SK-N-MC (cell line): Measurements from ENCODE around the gene RFLNA.

Experiments used
- DNase-seq: peaks from one replicate; pipeline ENCODE4 v3.0.0-alpha.2; 2011; ENCODE audit warnings: low read depth, low spot score
- H3K27ac ChIP-seq: fragments of 200-600 bp; sonication (generic); 2 replicates; pipeline ENCODE4 v1.5.1; 2016; ENCODE audit warnings: mixed run types
- H3K36me3 ChIP-seq: fragments of 200-600 bp; sonication (generic); 2 replicates; pipeline ENCODE4 v1.6.1; 2017; ENCODE audit warnings: antibody characterized with exemption, low read length, mixed read lengths; ENCODE audit not compliant: insufficient read depth
- H3K4me3 ChIP-seq: fragments of 200-600 bp; sonication (generic); 2 replicates; pipeline ENCODE4 v1.5.1; 2016
- H3K9ac ChIP-seq: fragments of 200-600 bp; sonication (generic); 2 replicates; pipeline ENCODE4 v1.8.0; 2017; ENCODE audit warnings: mixed run types, mixed read lengths; ENCODE audit not compliant: insufficient read length
- H3K9me3 ChIP-seq: fragments of 200-600 bp; sonication (generic); 2 replicates; pipeline ENCODE4 v1.6.1; 2017; ENCODE audit warnings: low read depth, mild to moderate bottlenecking, antibody characterized with exemption, low read length, moderate library complexity, mixed read lengths
- EZH2 ChIP-seq: fragments of 200-600 bp; sonication (generic); IDR thresholded peaks from one replicate; pipeline ENCODE4 v1.6.1; 2017; ENCODE audit warnings: antibody characterized with exemption
- FOXP2 ChIP-seq: optimal IDR thresholded peaks from 2 replicates; pipeline ENCODE3; 2011; ENCODE audit warnings: mild to moderate bottlenecking, moderate library complexity; ENCODE audit not compliant: insufficient read depth; ENCODE audit errors: extremely low read length, control extremely low read depth
- POLR2AphosphoS5 ChIP-seq: IDR thresholded peaks from 2 replicates; pipeline ENCODE4 v1.6.1; 2012; ENCODE audit warnings: mild to moderate bottlenecking, low read depth, low read length, borderline replicate concordance

RFLNA gene

DNA sequence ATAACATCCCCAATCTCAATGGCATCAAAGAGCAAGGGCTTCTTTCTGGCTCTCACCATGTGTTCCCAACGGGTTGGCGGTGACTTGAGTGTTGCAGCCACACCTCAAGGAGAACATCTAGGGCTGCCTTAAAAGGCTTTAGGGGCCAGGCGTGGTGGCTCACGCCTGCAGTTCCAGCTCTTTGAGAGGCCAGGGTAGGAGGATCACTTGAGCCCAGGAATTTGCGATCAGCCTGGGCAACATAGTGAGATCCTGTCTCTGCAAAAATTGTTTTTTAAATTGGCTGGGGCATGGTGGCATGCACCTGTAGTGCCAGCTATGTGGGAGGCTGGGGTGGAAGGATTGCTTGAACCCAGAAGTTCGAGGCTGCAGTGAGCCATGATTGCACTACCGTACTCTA is 14.9 kb downstream of the RFLNA start:
- Histone ChIP-seq H3K4me3 (no peak overlapping the region), H3K36me3 (no peaks in the 10 kb centered on the region), H3K9me3 (no peaks in the 10 kb centered on the region), H3K27ac (no peak overlapping the region), H3K9ac (no peak overlapping the region)
- DNase-seq, result no peak
- no peak for TF ChIP-seq POLR2AphosphoS5

DNA sequence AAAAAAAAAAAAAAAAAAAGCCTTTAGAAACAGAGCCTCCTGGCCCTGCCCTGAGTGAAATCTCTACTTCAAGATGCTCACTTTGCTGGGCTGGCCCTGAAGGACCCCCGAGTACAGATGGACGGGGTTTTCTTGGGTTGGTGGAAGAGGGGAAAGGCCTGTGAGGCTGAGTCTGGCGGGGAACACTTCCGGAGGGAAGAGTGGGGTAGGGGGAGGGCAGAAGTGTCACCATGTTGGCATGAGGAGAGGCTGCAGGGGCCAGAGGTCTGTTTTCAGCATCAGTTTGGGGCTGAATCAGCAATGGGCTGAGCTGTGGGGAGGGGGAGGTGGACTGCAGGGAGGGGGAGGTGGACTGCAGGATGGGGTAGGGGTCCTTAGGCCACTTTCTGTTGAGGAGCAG is 15.3 kb downstream of the RFLNA start:
- Histone ChIP-seq H3K36me3 (no peaks in the 10 kb centered on the region), H3K4me3 (no peak overlapping the region), H3K27ac (no peak overlapping the region), H3K9ac (no peak overlapping the region), H3K9me3 (no peaks in the 10 kb centered on the region)
- TF ChIP-seq EZH2, result no peak
- TF ChIP-seq FOXP2, result no peak
- TF ChIP-seq POLR2AphosphoS5, result no peak
- DNase-seq, result no peak

DNA sequence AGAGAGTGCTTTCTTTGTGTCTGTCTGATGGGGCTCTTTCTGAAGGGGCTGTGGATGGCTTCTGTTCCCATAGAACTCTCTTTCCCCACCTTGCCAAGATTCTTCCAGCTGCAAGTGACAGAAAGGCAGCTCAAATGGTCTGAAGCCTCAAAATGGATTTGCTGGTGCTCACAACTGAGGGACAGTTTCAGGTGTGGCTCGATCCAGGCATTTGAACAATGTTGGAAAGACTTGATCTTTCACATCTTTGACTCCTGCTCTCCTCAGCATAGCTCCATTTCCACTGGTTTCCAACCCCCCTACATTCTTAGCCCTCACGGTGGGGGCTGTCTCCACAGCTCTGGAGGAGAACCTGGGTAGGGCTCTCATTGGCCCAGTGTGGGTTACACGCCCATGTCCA is 15.9 kb downstream of the RFLNA start:
- DNase-seq, result no peak
- TF ChIP-seq POLR2AphosphoS5 (no peak), FOXP2 (no peak), EZH2 (no peak)
- Histone ChIP-seq H3K4me3 (no peak overlapping the region), H3K9ac (no peak overlapping the region), H3K36me3 (no peaks in the 10 kb centered on the region), H3K27ac (no peak overlapping the region), H3K9me3 (no peaks in the 10 kb centered on the region)

DNA sequence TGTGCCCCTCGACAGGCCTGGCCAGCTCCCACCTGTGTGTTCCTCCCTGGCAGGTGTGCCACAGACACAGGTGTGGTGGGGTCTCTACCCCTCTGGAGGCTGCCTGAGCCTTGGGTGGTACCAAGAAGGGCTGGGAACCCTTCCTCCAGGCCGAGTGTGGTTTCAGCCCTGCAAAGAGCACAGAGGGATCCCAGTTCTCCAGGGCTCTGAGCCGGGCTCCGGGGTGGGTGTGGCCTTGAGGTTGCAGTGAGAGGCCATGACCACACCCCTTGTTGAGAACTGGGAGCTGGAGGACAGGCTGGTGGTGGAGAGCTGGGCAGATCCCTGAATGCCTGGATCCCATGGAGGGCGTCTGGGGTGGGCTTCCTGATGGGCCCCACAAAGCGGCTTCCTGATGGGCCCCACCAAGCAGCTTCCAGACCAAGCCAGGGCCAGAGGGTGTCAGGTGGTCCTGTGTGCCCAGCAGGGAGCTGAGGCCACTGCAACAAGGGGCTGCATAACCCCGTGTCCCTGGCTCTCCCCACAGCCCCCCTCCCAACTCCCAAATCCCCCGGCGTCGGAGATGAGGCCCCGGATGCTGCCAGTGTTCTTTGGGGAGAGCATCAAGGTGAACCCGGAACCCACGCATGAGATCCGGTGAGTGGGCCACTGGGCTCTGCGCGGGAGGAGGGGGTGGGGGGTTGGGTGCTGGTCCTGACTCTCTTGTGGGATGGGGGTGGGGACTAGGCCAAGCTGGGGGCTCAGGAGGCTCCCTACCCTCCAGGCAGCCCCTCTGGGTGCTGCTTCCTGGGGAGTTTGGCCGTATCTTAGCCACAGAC is 16.6 kb downstream of the RFLNA start:
- TF ChIP-seq FOXP2, result no peak
- no peak for TF ChIP-seq EZH2
- no peak for TF ChIP-seq POLR2AphosphoS5
- Histone ChIP-seq H3K4me3 (no peak overlapping the region), H3K36me3 (no peaks in the 10 kb centered on the region), H3K27ac (no peak overlapping the region), H3K9me3 (no peaks in the 10 kb centered on the region), H3K9ac (no peak overlapping the region)
- DNase-seq, result no peak

DNA sequence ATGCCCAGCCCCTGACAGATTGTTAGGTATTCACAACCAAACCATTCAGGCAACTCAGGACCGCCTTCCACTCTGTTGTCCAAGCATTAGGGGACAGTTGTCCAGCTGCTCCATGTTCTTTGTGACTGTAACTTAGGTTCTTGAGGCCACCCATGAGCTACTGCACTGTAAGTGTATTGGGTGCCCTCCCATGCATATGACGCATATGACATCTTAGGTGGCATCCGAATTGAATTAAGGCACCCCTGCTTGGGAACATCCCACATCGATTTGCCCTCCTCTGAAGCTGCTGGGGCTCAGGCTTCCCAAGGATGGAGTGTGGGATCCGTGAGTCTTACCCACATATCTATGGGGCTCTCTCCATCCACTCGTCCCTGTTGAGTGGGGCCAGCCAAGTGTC is 17.7 kb downstream of the RFLNA start:
- TF ChIP-seq EZH2, result no peak
- no peak for TF ChIP-seq POLR2AphosphoS5
- TF ChIP-seq FOXP2, result no peak
- DNase-seq, result no peak
- Histone ChIP-seq H3K9me3 (no peaks in the 10 kb centered on the region), H3K27ac (no peak overlapping the region), H3K36me3 (no peaks in the 10 kb centered on the region), H3K9ac (no peak overlapping the region), H3K4me3 (no peak overlapping the region)

DNA sequence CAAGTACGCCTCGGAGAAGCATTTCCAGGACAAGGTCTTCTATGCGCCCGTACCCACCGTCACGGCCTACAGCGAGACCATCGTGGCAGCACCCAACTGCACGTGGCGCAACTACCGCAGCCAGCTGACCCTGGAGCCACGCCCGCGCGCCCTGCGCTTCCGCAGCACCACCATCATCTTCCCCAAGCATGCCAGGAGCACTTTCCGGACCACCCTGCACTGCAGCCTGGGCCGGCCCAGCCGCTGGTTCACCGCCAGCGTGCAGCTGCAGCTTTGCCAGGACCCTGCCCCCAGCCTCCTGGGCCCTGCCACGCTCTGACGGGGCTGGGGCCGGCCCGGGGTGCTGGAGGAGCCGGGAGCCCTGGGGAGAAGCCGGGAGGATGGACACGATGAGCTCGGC is 19.3 kb downstream of the RFLNA start:
- no peak overlapping the region for H3K9ac ChIP-seq
- TF ChIP-seq EZH2 (no peak), FOXP2 (no peak), POLR2AphosphoS5 (no peak)
- DNase-seq, result no peak

DNA sequence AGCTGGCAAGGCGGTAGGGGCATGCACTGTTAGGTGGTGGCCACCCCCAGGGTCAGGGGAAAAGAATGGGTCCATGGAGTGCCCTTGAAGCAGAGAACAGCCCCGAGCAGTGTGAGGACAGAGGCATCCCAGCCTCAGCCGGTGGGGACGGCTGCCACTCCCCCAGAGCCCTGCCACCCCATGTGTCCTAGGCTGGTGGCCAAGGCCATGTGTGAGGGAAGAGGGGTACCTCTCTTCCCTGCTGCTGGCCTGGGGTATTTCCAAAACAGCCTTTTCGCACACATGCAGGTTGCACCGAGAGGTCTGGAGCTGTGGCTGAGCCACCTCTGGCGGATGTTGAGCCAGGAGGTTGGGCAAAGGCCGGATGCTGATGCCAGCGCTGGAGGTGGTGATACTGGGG is 19.9 kb downstream of the RFLNA start:
- no peak for DNase-seq
- Histone ChIP-seq H3K27ac (no peak overlapping the region), H3K36me3 (no peaks in the 10 kb centered on the region), H3K9me3 (no peaks in the 10 kb centered on the region), H3K4me3 (no peak overlapping the region), H3K9ac (no peak overlapping the region)
- TF ChIP-seq FOXP2 (no peak), POLR2AphosphoS5 (no peak), EZH2 (no peak)

More for the DNA sequence above, 19.3 kb downstream of the RFLNA start:
- H3K4me3 ChIP-seq, result no peak overlapping the region
- no peaks in the 10 kb centered on the region for H3K36me3 ChIP-seq
- H3K9me3 ChIP-seq, result no peaks in the 10 kb centered on the region
- no peak overlapping the region for H3K27ac ChIP-seq

DNA sequence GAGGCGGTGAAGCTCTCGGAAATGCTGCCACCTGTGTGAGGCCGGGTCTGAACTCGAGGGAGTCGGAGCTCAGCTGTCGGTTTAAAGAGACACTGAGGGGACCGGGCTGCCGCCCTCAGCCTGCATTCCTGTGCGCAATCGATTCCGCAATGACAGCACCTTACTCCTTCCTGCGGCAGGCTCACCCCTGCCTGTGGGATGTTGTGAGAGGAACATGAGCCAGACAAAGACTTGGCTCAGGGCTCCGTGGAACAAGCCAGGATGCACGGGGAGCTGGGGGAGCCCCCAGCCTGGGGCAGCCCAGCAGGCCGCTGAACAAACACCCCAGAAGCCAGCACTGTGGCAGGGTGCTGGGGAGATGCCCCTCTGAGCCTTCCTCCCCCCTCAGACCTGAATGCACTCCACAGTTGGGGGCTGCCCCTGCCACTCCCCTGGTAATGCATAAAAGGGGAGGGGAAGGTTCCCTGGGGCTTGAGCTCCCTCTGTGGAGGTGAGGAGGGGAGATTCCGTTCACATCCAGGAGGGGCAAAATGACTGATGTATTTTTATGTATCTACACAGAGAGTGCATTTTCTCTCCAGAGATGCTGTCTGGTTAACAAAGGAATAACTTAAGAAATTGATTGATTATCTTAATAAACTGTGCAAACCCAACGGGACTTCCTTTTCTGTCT is 20.6 kb downstream of the RFLNA start:
- no peak for DNase-seq
- Histone ChIP-seq H3K36me3 (no peaks in the 10 kb centered on the region), H3K9me3 (no peaks in the 10 kb centered on the region), H3K9ac (no peak overlapping the region), H3K27ac (no peak overlapping the region), H3K4me3 (no peak overlapping the region)
- no peak for TF ChIP-seq EZH2
- TF ChIP-seq POLR2AphosphoS5, result no peak
- TF ChIP-seq FOXP2, result no peak
